Neural cell (in vitro differentiated cells): ENCODE data around the gene OR51G1. TPM values are rescaled to one million over a fixed set of nuclear protein-coding genes. Genes with fewer than 3 reads are reported as not detected.

Experiments used
- H2AFZ ChIP-seq: fragments of 200-600, 300-800 bp; sonication (generic), shearing (Covaris generic); 2 replicates; pipeline ENCODE4 v1.6.0; 2014; ENCODE audit warnings: low read depth, mild to moderate bottlenecking, antibody characterized with exemption, low read length, moderate library complexity
- H3F3A ChIP-seq: fragments of 200-600 bp; shearing (Covaris generic); 2 replicates; pipeline ENCODE4 v1.6.1; 2016; ENCODE audit warnings: mild to moderate bottlenecking, moderate library complexity, mixed read lengths, antibody characterized with exemption, low read length; ENCODE audit not compliant: insufficient read depth, poor library complexity, severe bottlenecking
- H3K27ac ChIP-seq: fragments of 200-600, 300-800 bp; sonication (generic), shearing (Covaris generic); 2 replicates; pipeline ENCODE4 v1.5.1; 2014; ENCODE audit warnings: mild to moderate bottlenecking, low read length, moderate library complexity
- H3K27me3 ChIP-seq: fragments of 300-800, 200-600 bp; sonication (generic), shearing (Covaris generic); 2 replicates; pipeline ENCODE4 v1.6.0; 2014; ENCODE audit warnings: mild to moderate bottlenecking, low read depth, low read length, moderate library complexity; ENCODE audit not compliant: insufficient read depth
- H3K36me3 ChIP-seq: fragments of 300-800, 200-600 bp; sonication (generic), shearing (Covaris generic); 2 replicates; pipeline ENCODE4 v1.5.1; 2014; ENCODE audit warnings: mild to moderate bottlenecking, antibody characterized with exemption, low read length, moderate library complexity; ENCODE audit not compliant: insufficient read depth
- H3K4me2 ChIP-seq: fragments of 300-800, 200-600 bp; sonication (generic), shearing (Covaris generic); 2 replicates; pipeline ENCODE4 v1.6.0; 2014; ENCODE audit warnings: mild to moderate bottlenecking, low read length
- H3K4me3 ChIP-seq: fragments of 300-800, 200-600 bp; sonication (generic), shearing (Covaris generic); 2 replicates; pipeline ENCODE4 v1.5.1; 2014; ENCODE audit warnings: mild to moderate bottlenecking, low read length, moderate library complexity
- H3K79me2 ChIP-seq: fragments of 200-600 bp; shearing (Covaris generic); replicated peaks from 2 replicates; pipeline ENCODE4 v1.6.0; 2014; ENCODE audit warnings: mild to moderate bottlenecking, low read length, moderate library complexity; ENCODE audit not compliant: insufficient read depth
- H3K9ac ChIP-seq: fragments of 300-800, 200-600 bp; sonication (generic), shearing (Covaris generic); 2 replicates; pipeline ENCODE4 v1.6.1; 2016; ENCODE audit warnings: mild to moderate bottlenecking, low read length, mixed read lengths
- H3K9me2 ChIP-seq: fragments of 200-600 bp; shearing (Covaris generic); 2 replicates; pipeline ENCODE4 v1.6.1; 2016; ENCODE audit warnings: mild to moderate bottlenecking, low read length, mixed read lengths; ENCODE audit not compliant: insufficient read depth
- H3K9me3 ChIP-seq: fragments of 200-600, 300-800 bp; sonication (generic), shearing (Covaris generic); 2 replicates; pipeline ENCODE4 v1.6.1; 2016; ENCODE audit warnings: mild to moderate bottlenecking, mixed run types, low read length, moderate library complexity, mixed read lengths
- H4K20me1 ChIP-seq: fragments of 200-600 bp; shearing (Covaris generic); 2 replicates; pipeline ENCODE4 v1.6.1; 2016; ENCODE audit warnings: mild to moderate bottlenecking, mixed run types; ENCODE audit not compliant: insufficient read depth
- EP300 ChIP-seq: fragments of 450-650 bp; conservative IDR thresholded peaks from 2 replicates; pipeline ENCODE4 v1.6.1; 2014; ENCODE audit warnings: antibody characterized with exemption, mild to moderate bottlenecking, moderate library complexity; ENCODE audit not compliant: poor library complexity, severe bottlenecking
- EZH2 ChIP-seq: fragments of 200-600, 300-800 bp; shearing (Covaris generic), sonication (generic); IDR thresholded peaks from 2 replicates; pipeline ENCODE4 v1.6.1; 2014; ENCODE audit warnings: antibody characterized with exemption, low read length, borderline replicate concordance, mild to moderate bottlenecking; ENCODE audit not compliant: insufficient read depth, poor library complexity, severe bottlenecking
- MXI1 ChIP-seq: fragments of 450-650 bp; conservative IDR thresholded peaks from 2 replicates; pipeline ENCODE4 v1.6.1; 2014; ENCODE audit warnings: antibody characterized with exemption, mild to moderate bottlenecking; ENCODE audit not compliant: poor library complexity, severe bottlenecking
- POLR2AphosphoS5 ChIP-seq: IDR thresholded peaks from 2 replicates; pipeline ENCODE4 v1.6.1; 2012
- RAD21 ChIP-seq: fragments of 450-650 bp; conservative IDR thresholded peaks from 2 replicates; pipeline ENCODE4 v1.6.1; 2014; ENCODE audit warnings: antibody characterized with exemption, mild to moderate bottlenecking, moderate library complexity
- SMC3 ChIP-seq: fragments of 450-650 bp; conservative IDR thresholded peaks from 2 replicates; pipeline ENCODE4 v1.6.1; 2014; ENCODE audit warnings: antibody characterized with exemption, mild to moderate bottlenecking, moderate library complexity; ENCODE audit not compliant: poor library complexity
- TAF1 ChIP-seq: IDR thresholded peaks from 2 replicates; pipeline ENCODE4 v1.6.1; 2012; ENCODE audit warnings: low read depth
- polyA plus RNA-seq: library from polyadenylated mRNA; depleted of rRNA; stranded (reverse); fragments of >200 nt; gene quantifications from 2 replicates; pipeline ENCODE4 v1.2.3, GENCODE V29; 2014
- TF ChIP-seq, protein P1 (sequence below): fragments of 450-650 bp; IDR thresholded peaks from 2 replicates; pipeline ENCODE4 v1.5.1; 2014; ENCODE audit warnings: antibody characterized with exemption, mild to moderate bottlenecking, moderate library complexity; ENCODE audit not compliant: poor library complexity, severe bottlenecking
- TF ChIP-seq, protein P2 (sequence below): IDR thresholded peaks from 2 replicates; pipeline ENCODE4 v1.6.1; 2012; ENCODE audit warnings: borderline replicate concordance

The OR51G1 gene
- polyA plus RNA-seq, 1 donor from 2014 or later = not detected

DNA sequence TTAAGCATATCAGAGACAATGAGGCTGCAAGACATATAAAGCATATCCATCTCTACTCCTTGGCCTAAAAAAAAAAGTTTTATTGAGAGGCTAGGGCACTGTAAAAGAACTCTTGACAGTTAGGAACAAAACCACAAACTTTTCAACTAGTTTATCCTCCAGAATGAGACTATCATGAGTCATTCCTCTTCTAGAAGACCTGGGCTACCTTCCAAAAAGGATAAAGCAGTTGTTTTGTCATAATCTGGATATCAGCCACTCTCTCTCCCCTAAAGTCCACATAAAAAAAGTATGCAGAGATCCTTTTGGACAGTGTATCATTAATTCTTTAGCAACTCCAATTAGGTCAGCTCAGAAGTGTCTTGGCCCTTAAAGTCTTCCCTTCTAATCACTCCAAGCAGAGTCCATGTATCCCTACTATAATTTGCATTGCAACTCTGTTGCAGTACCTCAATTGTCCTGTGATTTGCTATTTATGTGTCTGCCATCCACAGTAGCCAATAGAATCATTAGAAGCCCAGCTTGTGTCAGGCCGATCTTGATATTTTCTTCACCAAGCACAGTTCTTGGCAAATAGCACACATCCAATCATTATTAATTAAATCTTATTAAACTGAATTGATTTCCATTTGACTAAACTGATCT lies 32.0 kb downstream of the OR51G1 start:
- no peaks in the 10 kb centered on the region for H4K20me1 ChIP-seq
- H3K27me3 ChIP-seq = no peaks in the 10 kb centered on the region
- no peak overlapping the region for H3K4me3 ChIP-seq
- H3K79me2 ChIP-seq = no peaks in the 10 kb centered on the region
- no peak for TF ChIP-seq TAF1
- TF ChIP-seq, protein P1, sequence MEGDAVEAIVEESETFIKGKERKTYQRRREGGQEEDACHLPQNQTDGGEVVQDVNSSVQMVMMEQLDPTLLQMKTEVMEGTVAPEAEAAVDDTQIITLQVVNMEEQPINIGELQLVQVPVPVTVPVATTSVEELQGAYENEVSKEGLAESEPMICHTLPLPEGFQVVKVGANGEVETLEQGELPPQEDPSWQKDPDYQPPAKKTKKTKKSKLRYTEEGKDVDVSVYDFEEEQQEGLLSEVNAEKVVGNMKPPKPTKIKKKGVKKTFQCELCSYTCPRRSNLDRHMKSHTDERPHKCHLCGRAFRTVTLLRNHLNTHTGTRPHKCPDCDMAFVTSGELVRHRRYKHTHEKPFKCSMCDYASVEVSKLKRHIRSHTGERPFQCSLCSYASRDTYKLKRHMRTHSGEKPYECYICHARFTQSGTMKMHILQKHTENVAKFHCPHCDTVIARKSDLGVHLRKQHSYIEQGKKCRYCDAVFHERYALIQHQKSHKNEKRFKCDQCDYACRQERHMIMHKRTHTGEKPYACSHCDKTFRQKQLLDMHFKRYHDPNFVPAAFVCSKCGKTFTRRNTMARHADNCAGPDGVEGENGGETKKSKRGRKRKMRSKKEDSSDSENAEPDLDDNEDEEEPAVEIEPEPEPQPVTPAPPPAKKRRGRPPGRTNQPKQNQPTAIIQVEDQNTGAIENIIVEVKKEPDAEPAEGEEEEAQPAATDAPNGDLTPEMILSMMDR = no peak
- no peak for TF ChIP-seq RAD21
- TF ChIP-seq MXI1 = no peak
- TF ChIP-seq SMC3 = no peak
- no peak for TF ChIP-seq POLR2AphosphoS5
- TF ChIP-seq, protein P2, sequence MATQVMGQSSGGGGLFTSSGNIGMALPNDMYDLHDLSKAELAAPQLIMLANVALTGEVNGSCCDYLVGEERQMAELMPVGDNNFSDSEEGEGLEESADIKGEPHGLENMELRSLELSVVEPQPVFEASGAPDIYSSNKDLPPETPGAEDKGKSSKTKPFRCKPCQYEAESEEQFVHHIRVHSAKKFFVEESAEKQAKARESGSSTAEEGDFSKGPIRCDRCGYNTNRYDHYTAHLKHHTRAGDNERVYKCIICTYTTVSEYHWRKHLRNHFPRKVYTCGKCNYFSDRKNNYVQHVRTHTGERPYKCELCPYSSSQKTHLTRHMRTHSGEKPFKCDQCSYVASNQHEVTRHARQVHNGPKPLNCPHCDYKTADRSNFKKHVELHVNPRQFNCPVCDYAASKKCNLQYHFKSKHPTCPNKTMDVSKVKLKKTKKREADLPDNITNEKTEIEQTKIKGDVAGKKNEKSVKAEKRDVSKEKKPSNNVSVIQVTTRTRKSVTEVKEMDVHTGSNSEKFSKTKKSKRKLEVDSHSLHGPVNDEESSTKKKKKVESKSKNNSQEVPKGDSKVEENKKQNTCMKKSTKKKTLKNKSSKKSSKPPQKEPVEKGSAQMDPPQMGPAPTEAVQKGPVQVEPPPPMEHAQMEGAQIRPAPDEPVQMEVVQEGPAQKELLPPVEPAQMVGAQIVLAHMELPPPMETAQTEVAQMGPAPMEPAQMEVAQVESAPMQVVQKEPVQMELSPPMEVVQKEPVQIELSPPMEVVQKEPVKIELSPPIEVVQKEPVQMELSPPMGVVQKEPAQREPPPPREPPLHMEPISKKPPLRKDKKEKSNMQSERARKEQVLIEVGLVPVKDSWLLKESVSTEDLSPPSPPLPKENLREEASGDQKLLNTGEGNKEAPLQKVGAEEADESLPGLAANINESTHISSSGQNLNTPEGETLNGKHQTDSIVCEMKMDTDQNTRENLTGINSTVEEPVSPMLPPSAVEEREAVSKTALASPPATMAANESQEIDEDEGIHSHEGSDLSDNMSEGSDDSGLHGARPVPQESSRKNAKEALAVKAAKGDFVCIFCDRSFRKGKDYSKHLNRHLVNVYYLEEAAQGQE = no peak
- TF ChIP-seq EZH2 = no peak
- no peak for TF ChIP-seq EP300
- H3K9me3 ChIP-seq = no peaks in the 10 kb centered on the region
- no peak overlapping the region for H3K9ac ChIP-seq
- H3F3A ChIP-seq = no peaks in the 10 kb centered on the region
- no peak overlapping the region for H3K27ac ChIP-seq
- H3K36me3 ChIP-seq = no peaks in the 10 kb centered on the region
- no peaks in the 10 kb centered on the region for H3K9me2 ChIP-seq
- H3K4me2 ChIP-seq = no peak overlapping the region
- no peak overlapping the region for H2AFZ ChIP-seq

GRCh38 chr11:4890279-4890678 lies 33.9 kb downstream of the OR51G1 start:
- no peaks in the 10 kb centered on the region for H3K9me2 ChIP-seq
- H3K9me3 ChIP-seq = no peaks in the 10 kb centered on the region
- no peak overlapping the region for H3K4me2 ChIP-seq
- H4K20me1 ChIP-seq = no peaks in the 10 kb centered on the region
- no peak overlapping the region for H3K27ac ChIP-seq
- no peak overlapping the region for H3K4me3 ChIP-seq
- H3K79me2 ChIP-seq = no peaks in the 10 kb centered on the region
- H3K9ac ChIP-seq = no peak overlapping the region
- H3K36me3 ChIP-seq = no peaks in the 10 kb centered on the region
- TF ChIP-seq SMC3 = no peak
- TF ChIP-seq, protein P2 = no peak
- H2AFZ ChIP-seq = no peak overlapping the region
- H3F3A ChIP-seq = no peaks in the 10 kb centered on the region
- no peaks in the 10 kb centered on the region for H3K27me3 ChIP-seq
